HepG2 (cell line): ENCODE data around the gene MYO9A. TPM values are rescaled to one million over a fixed set of nuclear protein-coding genes. Genes with fewer than 3 reads are reported as not detected.

ENCODE experiments used
- CAMTA2 ChIP-seq: sonication (generic); formaldehyde crosslinking; IDR thresholded peaks from 2 replicates; pipeline ENCODE4 v1.4.0; 2020; ENCODE audit warnings: mild to moderate bottlenecking, missing genetic modification reagents, borderline replicate concordance
- RELA ChIP-seq: sonication (generic); formaldehyde crosslinking; IDR thresholded peaks from 2 replicates; pipeline ENCODE4 v1.4.0; 2020; ENCODE audit warnings: missing genetic modification reagents
- TAF15 ChIP-seq: fragments of 200-400 bp; formaldehyde crosslinking; IDR thresholded peaks from one replicate; pipeline ENCODE4 v1.6.1; 2018; ENCODE audit warnings: mild to moderate bottlenecking, low read depth, low read length; ENCODE audit not compliant: poor library complexity, severe bottlenecking
- ZNF337 ChIP-seq: sonication (generic); formaldehyde crosslinking; IDR thresholded peaks from 2 replicates; pipeline ENCODE4 v1.5.1; 2020; ENCODE audit warnings: missing genetic modification reagents, low read depth, mild to moderate bottlenecking, borderline replicate concordance
- ZNF446 ChIP-seq: sonication (generic); formaldehyde crosslinking; IDR thresholded peaks from 2 replicates; pipeline ENCODE4 v1.5.0; 2020; ENCODE audit warnings: mild to moderate bottlenecking, missing genetic modification reagents
- ZNF749 ChIP-seq: sonication (generic); formaldehyde crosslinking; IDR thresholded peaks from 2 replicates; pipeline ENCODE4 v1.8.0; 2022; ENCODE audit warnings: mild to moderate bottlenecking, missing genetic modification reagents, moderate library complexity, borderline replicate concordance
- polyA plus RNA-seq, 8 experiments: library from polyadenylated mRNA; depleted of rRNA in 3 of 8; stranded (reverse) in 7 of 8; unstranded in 1 of 8; fragments of >200 nt; fragmentation: Illumina TruSeq in 4 of 8; extraction: Trizol in 4 of 8; gene quantifications; 2 replicates each; pipeline versions ENCODE4 v1.2.1 to v1.2.3, GENCODE V29; 2011 to 2016; ENCODE audit warnings: low read depth in 4 of 8, missing spikeins in 1 of 8, mixed read lengths in 1 of 8; ENCODE audit not compliant: insufficient read depth in 1 of 8
- total RNA-seq, 5 experiments: library from RNA; depleted of rRNA; stranded (reverse); fragments of >200 nt; fragmentation: Illumina TruSeq; extraction: Trizol; gene quantifications; 2 replicates each; pipeline ENCODE4 v1.2.3, GENCODE V29; 2016; ENCODE audit warnings: low read depth in 1 of 5
- TF ChIP-seq, protein P1 (sequence below): sonication (generic); formaldehyde crosslinking; IDR thresholded peaks from 2 replicates; pipeline ENCODE4 v1.8.1; 2022; ENCODE audit warnings: low read depth, mild to moderate bottlenecking, missing genetic modification reagents
- TF ChIP-seq, protein P2 (sequence below): sonication (generic); formaldehyde crosslinking; IDR thresholded peaks from 2 replicates; pipeline ENCODE4 v1.4.0; 2020; ENCODE audit warnings: mild to moderate bottlenecking, missing genetic modification reagents
- TF ChIP-seq, protein P3 (sequence below): sonication (generic); formaldehyde crosslinking; IDR thresholded peaks from 2 replicates; pipeline ENCODE4 v1.4.0; 2020; ENCODE audit warnings: missing genetic modification reagents

The MYO9A gene
- total and polyA plus RNA-seq, 2 of the 13 experiments (the other 11 are each of a cell fraction or from before 2014, with no cell fraction given): 4.8 to 15.3 TPM

DNA sequence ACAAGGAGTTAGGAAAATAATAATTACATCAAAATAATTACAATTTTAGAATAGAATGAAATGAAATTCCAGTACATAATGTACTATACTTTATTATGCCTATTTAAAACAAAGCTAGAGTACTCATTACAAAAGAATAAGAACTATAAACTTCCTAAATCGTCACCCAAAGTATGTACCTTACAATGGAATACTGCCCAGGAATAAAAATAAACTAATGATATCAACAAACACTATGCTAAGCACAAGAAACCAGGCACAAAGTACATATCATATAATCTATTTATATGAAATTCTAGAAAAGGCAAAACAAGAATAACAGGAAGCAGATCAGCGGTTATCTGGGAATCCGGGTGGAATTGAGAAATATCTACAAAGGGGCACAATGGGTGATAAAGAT, 84.7 kb downstream of the MYO9A start (continued):
- TF ChIP-seq, protein P1, sequence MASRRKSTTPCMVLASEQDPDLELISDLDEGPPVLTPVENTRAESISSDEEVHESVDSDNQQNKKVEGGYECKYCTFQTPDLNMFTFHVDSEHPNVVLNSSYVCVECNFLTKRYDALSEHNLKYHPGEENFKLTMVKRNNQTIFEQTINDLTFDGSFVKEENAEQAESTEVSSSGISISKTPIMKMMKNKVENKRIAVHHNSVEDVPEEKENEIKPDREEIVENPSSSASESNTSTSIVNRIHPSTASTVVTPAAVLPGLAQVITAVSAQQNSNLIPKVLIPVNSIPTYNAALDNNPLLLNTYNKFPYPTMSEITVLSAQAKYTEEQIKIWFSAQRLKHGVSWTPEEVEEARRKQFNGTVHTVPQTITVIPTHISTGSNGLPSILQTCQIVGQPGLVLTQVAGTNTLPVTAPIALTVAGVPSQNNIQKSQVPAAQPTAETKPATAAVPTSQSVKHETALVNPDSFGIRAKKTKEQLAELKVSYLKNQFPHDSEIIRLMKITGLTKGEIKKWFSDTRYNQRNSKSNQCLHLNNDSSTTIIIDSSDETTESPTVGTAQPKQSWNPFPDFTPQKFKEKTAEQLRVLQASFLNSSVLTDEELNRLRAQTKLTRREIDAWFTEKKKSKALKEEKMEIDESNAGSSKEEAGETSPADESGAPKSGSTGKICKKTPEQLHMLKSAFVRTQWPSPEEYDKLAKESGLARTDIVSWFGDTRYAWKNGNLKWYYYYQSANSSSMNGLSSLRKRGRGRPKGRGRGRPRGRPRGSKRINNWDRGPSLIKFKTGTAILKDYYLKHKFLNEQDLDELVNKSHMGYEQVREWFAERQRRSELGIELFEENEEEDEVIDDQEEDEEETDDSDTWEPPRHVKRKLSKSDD (CRISPR knock-in tag): no peak
- TF ChIP-seq ZNF749 (CRISPR knock-in tag): no peak
- no peak for TF ChIP-seq RELA (CRISPR knock-in tag)
- no peak for TF ChIP-seq ZNF337 (CRISPR knock-in tag)
- TF ChIP-seq, protein P2, sequence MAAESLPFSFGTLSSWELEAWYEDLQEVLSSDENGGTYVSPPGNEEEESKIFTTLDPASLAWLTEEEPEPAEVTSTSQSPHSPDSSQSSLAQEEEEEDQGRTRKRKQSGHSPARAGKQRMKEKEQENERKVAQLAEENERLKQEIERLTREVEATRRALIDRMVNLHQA (CRISPR knock-in tag): no peak
- TF ChIP-seq TAF15: no peak
- no peak for TF ChIP-seq CAMTA2 (CRISPR knock-in tag)
- TF ChIP-seq, protein P3, sequence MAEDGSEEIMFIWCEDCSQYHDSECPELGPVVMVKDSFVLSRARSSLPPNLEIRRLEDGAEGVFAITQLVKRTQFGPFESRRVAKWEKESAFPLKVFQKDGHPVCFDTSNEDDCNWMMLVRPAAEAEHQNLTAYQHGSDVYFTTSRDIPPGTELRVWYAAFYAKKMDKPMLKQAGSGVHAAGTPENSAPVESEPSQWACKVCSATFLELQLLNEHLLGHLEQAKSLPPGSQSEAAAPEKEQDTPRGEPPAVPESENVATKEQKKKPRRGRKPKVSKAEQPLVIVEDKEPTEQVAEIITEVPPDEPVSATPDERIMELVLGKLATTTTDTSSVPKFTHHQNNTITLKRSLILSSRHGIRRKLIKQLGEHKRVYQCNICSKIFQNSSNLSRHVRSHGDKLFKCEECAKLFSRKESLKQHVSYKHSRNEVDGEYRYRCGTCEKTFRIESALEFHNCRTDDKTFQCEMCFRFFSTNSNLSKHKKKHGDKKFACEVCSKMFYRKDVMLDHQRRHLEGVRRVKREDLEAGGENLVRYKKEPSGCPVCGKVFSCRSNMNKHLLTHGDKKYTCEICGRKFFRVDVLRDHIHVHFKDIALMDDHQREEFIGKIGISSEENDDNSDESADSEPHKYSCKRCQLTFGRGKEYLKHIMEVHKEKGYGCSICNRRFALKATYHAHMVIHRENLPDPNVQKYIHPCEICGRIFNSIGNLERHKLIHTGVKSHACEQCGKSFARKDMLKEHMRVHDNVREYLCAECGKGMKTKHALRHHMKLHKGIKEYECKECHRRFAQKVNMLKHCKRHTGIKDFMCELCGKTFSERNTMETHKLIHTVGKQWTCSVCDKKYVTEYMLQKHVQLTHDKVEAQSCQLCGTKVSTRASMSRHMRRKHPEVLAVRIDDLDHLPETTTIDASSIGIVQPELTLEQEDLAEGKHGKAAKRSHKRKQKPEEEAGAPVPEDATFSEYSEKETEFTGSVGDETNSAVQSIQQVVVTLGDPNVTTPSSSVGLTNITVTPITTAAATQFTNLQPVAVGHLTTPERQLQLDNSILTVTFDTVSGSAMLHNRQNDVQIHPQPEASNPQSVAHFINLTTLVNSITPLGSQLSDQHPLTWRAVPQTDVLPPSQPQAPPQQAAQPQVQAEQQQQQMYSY (CRISPR knock-in tag): no peak
- no peak for TF ChIP-seq ZNF446
- TF ChIP-seq, all 625 proteins: peak for 0
